Effector memory CD8-positive, alpha-beta T cell (primary cell): ENCODE measurements around the gene CTNND2.
"Not testable (repeated sequence)": the region's sequence is repeated elsewhere in the genome, so short reads cannot be mapped to it uniquely, and the experiment has no call there.

Experiments used
- ATAC-seq: fragments of 150-1000 bp; cut with Tn5 transposase; replicated peaks from 2 replicates; pipeline ENCODE4 v1.10.0; 2021; ENCODE audit warnings: mild to moderate bottlenecking, moderate library complexity
- DNase-seq, 3 experiments: peaks; one replicate each; pipeline ENCODE4 v3.0.0; 2021
- H3K27ac Mint-ChIP-seq, 2 donors: one replicate each; pipeline ENCODE4 v1.8.0; 2022; ENCODE audit warnings: mild to moderate bottlenecking in 2 of 2, mixed read lengths in 2 of 2, moderate library complexity in 2 of 2
- H3K27me3 Mint-ChIP-seq, 2 donors: one replicate each; pipeline ENCODE4 v1.8.0; 2022; ENCODE audit warnings: mixed read lengths in 2 of 2
- H3K36me3 Mint-ChIP-seq: one replicate; pipeline ENCODE4 v1.8.0; 2022; ENCODE audit warnings: mild to moderate bottlenecking, moderate library complexity, mixed read lengths; ENCODE audit not compliant: insufficient read depth
- H3K4me1 Mint-ChIP-seq, 2 donors: one replicate each; pipeline ENCODE4 v1.8.0; 2022; ENCODE audit warnings: low read depth in 2 of 2, mixed read lengths in 2 of 2
- H3K4me3 Mint-ChIP-seq, 2 donors: one replicate each; pipeline ENCODE4 v1.8.0; 2022; ENCODE audit warnings: mild to moderate bottlenecking in 2 of 2, mixed read lengths in 2 of 2, moderate library complexity in 2 of 2
- H3K9me3 Mint-ChIP-seq, 2 donors: one replicate each; pipeline ENCODE4 v1.8.0; 2022; ENCODE audit warnings: mixed read lengths in 2 of 2

The CTNND2 gene

DNA sequence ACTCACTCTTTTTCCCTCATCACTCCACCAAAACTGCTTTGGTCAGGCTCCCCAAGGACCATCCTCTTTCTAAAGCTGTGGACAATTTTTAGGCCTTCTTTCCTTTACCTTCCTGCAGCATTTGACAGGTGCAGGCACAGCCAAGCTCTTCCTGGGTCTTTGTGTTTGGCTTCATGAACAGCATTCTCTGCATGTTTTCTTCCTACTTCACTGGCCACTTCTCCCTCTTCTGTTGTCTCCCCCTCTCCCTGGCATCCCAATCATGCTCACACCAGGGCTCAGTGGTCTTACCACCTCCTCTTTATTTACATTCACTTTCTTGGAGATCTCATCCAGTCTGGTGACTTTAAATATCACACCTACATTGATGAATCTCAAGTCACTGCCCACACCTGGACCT is 51.1 kb downstream of the CTNND2 start:
- ATAC-seq (no peak), DNase-seq (no peak)
- no peak overlapping the region for H3K4me3 Mint-ChIP-seq
- H3K36me3 Mint-ChIP-seq, result no peaks in the 10 kb centered on the region
- no peaks in the 10 kb centered on the region for H3K27me3 Mint-ChIP-seq
- H3K9me3 Mint-ChIP-seq, result peaks cover 5 to 6% of the 10 kb centered on the region in 2 donors
- H3K27ac Mint-ChIP-seq, result no peak overlapping the region
- H3K4me1 Mint-ChIP-seq, result no peaks in the 10 kb centered on the region

DNA sequence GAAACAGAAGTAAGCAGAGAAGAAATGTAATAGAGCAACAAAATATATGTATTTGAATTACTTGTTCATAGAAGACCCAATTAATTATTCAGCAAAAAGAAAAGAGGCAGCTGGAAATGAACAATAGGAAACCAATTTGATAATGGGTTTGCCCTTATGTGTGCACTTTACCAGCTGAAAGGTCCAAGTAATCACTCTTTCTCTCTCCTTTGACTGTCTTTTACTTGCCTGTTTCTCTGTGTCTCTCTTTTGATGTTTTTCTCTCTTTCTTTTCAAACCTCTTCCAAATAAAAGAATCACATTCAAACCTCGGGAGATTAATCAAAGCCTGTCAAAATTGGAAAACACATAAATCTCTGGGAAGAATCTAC is 51.5 kb downstream of the CTNND2 start:
- no peak for ATAC-seq
- Mint-ChIP-seq H3K27me3 (no peaks in the 10 kb centered on the region), H3K4me3 (no peak overlapping the region), H3K9me3 (peaks cover 5 to 6% of the 10 kb centered on the region in 2 donors), H3K4me1 (no peaks in the 10 kb centered on the region), H3K27ac (no peak overlapping the region), H3K36me3 (no peaks in the 10 kb centered on the region)
- DNase-seq, result no peak

DNA sequence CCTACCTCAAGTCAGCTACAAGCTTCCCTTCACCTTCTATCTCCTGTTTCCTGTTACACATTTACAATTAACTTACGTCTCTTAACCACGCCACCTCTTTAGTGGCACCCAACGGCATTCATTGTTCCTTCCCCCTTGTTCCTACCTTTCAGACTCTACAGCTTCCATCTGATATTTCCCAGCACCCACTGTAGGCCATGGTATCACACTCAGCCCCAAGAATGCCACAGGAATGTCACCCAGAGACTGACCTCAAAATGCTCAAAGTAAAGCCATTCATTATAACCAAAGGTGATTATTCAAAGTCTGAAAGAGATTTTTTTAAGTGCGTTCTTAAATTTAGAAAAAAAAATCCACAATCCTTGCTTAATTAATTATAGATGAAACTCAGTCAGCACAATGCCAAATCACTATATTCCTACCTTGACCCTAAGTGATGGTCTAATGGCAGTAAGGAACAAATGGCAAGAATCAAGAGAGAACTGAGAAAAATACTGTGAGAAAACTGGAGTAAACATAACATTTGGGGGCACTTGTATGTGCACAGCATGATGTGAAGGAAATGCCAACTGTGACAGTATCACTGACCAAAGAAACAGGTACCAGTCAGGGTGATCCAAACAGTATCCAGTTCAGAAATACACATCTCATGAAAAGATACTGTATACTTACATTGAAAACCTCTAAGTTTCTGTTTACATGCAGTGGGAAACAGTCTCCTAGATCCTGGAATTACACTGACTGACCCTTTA is 52.1 kb downstream of the CTNND2 start:
- Mint-ChIP-seq H3K4me3 (no peak overlapping the region), H3K36me3 (no peaks in the 10 kb centered on the region), H3K4me1 (no peaks in the 10 kb centered on the region), H3K27ac (no peak overlapping the region), H3K9me3 (peaks cover 5 to 6% of the 10 kb centered on the region in 2 donors), H3K27me3 (no peaks in the 10 kb centered on the region)
- no peak for DNase-seq
- no peak for ATAC-seq

DNA sequence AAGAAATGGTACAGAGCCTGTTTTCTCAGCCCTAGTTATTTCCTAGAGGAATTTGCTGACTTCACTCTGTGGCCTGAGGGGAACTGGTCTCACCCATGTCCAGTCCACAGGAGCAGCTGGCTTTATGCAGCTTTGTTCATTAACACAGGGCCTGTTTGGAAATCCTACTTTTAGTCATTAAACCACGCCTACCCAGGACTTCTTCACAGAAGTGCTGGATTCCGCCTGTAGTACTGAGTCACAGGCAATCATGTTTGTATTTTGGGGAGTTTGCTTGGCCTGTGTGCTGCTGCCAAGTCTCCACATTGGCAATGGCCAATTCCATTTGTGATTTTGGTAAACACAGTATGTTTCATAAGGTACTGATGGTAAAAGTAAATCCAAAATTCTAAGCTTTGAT is 52.8 kb downstream of the CTNND2 start:
- no peaks in the 10 kb centered on the region for H3K4me1 Mint-ChIP-seq
- peaks cover 5 to 6% of the 10 kb centered on the region in 2 donors for H3K9me3 Mint-ChIP-seq
- H3K27me3 Mint-ChIP-seq, result no peaks in the 10 kb centered on the region
- no peak overlapping the region for H3K4me3 Mint-ChIP-seq
- DNase-seq, result no peak
- no peaks in the 10 kb centered on the region for H3K36me3 Mint-ChIP-seq
- ATAC-seq, result no peak
- no peak overlapping the region for H3K27ac Mint-ChIP-seq

DNA sequence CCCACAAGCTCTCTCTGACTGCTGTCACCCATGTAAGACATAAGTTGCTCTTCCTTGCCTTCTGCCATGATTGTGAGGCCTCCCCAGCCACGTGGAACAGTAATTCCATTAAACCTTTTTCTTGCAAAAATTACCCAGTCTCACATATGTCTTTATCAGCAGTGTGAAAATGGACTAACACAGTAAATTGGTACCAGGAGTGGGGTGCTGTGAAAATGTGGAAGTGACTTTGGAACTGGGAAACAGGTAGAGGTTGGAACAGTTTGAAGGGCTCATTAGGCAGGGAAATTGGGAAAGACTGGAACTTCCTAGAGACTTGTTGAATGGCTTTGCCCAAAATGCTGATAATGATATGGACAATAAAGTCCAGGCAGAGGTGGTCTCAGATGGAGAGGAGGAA is 75.7 kb downstream of the CTNND2 start:
- not testable (repeated sequence) for H3K9me3 Mint-ChIP-seq, H3K4me3 Mint-ChIP-seq, DNase-seq, H3K36me3 Mint-ChIP-seq, H3K27ac Mint-ChIP-seq, H3K27me3 Mint-ChIP-seq, H3K4me1 Mint-ChIP-seq, ATAC-seq

DNA sequence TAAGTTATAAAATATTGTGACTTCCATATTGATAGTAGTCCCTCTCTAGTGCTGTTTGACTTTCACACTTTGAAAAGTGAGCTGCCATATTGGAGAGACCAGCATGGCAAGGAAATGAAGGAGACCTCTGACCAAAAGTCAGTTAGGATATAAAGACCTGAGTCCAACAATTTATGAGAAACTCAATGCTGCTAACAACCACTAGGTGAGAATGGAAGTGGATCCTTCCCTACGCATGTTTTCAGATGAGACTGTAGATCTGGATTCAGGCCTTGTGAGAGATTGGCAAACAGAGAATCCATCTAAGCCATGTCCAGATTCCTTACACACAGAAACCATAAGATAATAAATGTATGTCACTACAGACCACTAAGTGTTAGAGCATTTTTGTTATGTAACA is 81.6 kb downstream of the CTNND2 start:
- peaks cover 0 to 3% of the 10 kb centered on the region in 2 donors for H3K9me3 Mint-ChIP-seq
- ATAC-seq, result no peak
- no peaks in the 10 kb centered on the region for H3K36me3 Mint-ChIP-seq
- DNase-seq, result no peak
- H3K27me3 Mint-ChIP-seq, result no peaks in the 10 kb centered on the region
- H3K4me3 Mint-ChIP-seq, result no peak overlapping the region
- H3K27ac Mint-ChIP-seq, result no peak overlapping the region
- no peaks in the 10 kb centered on the region for H3K4me1 Mint-ChIP-seq

DNA sequence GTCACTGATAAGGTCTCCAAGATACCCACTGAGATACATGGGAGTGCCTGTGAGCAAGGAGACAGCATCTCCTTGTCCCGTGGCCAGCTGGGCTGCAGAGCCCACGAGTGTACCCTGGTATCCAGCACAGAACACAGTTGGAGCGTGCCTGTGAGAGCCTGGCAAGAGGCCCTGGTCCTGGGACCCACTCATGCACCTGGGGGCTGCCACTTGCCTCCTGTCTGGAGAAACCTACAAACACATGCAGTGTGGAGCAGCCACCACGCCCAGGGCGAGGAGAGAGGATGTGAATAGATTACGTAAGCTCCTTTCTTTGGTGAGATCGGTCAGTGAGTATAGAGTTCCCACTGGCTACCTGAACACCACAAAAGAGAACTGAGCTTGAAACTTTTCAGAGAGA is 88.3 kb downstream of the CTNND2 start:
- no peaks in the 10 kb centered on the region for H3K4me1 Mint-ChIP-seq
- no peak for DNase-seq
- no peak for ATAC-seq
- peaks cover 0 to 6% of the 10 kb centered on the region in 2 donors for H3K9me3 Mint-ChIP-seq
- no peak overlapping the region for H3K4me3 Mint-ChIP-seq
- H3K27me3 Mint-ChIP-seq, result no peaks in the 10 kb centered on the region
- no peak overlapping the region for H3K27ac Mint-ChIP-seq
- H3K36me3 Mint-ChIP-seq, result no peaks in the 10 kb centered on the region

DNA sequence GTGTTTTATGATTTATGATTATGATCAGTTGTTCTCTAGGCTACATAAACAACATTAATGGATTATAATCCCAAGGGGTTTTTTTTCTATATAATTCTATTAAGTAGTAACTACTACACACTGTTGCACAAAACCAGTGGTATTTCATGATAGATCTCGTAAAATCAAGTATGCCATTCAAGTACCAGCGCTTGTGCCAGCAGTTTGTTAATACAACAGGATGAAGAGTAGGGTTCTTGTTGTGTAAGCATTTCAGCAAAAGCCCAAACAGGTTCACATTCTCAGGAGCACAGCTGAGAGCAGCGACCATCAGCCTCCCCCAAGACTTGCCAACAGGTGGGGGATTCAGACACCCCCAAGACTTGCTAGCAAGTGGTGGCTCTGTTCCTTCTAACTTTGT is 88.8 kb downstream of the CTNND2 start:
- Mint-ChIP-seq H3K4me3 (no peak overlapping the region), H3K9me3 (peaks cover 0 to 6% of the 10 kb centered on the region in 2 donors), H3K27ac (no peak overlapping the region), H3K4me1 (no peaks in the 10 kb centered on the region), H3K27me3 (no peaks in the 10 kb centered on the region), H3K36me3 (no peaks in the 10 kb centered on the region)
- ATAC-seq (no peak), DNase-seq (no peak)

DNA sequence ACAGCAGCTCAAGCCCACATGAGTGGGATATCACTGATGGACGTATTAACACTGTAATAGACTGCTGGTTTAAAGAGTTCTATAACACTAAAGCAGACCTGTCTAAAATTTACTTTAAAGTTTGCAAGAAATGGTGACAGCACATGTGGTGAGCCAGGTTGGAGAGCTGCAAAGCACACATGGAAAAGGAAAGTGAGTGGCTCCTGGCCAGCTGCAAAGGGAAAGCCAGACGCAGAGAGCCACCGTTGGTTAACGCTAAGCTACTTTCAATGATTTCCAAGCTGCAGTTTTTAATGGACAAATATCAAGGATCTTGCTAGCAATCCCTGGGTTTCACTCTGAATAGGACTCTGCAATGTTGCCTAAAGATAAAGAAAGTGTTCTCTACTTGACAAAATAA is 89.9 kb downstream of the CTNND2 start:
- H3K9me3 Mint-ChIP-seq, result peaks cover 0 to 9% of the 10 kb centered on the region in 2 donors
- H3K36me3 Mint-ChIP-seq, result no peaks in the 10 kb centered on the region
- ATAC-seq, result no peak
- H3K27ac Mint-ChIP-seq, result no peak overlapping the region
- no peaks in the 10 kb centered on the region for H3K4me1 Mint-ChIP-seq
- H3K4me3 Mint-ChIP-seq, result no peak overlapping the region
- no peaks in the 10 kb centered on the region for H3K27me3 Mint-ChIP-seq
- no peak for DNase-seq

DNA sequence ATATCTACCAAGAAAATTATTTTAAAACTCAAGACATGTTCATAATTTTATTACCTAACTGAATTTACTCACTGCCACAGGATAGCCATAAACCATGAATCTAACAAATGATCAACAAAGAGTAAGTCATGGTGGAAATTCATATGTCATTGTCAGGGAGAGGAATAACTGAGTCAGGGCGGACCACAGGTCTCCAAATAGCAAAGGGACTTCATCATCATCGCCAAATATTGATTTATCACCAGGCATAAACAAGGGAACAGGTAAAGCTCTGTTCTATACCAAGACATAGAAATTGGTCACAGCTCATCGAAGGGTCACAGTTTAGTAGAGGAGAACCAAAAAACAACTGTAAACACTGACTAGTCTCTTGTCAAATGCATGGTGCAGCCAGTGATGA is 94.8 kb downstream of the CTNND2 start:
- Mint-ChIP-seq H3K4me3 (no peak overlapping the region), H3K4me1 (no peaks in the 10 kb centered on the region), H3K36me3 (no peaks in the 10 kb centered on the region), H3K27me3 (no peaks in the 10 kb centered on the region), H3K9me3 (peaks cover 0 to 6% of the 10 kb centered on the region in 2 donors), H3K27ac (no peak overlapping the region)
- ATAC-seq (no peak), DNase-seq (no peak)

DNA sequence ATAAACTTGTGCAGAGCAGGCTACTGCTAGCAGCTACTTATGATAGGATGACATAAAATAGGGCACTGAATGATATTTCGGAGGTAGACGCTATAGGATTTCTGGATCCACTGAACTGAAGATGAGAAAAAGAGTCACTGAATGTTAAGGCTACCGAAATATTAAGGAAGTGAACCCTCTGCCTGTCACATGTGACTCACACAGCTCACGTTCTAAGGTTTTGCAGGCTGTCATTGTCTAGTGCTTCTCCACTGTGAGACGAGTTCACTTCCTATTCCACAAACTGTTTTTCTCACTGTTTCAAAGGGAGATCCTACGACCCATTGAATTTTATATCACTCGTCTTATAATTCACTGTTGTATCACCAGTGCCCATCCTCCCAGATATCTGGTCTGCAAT is 100.8 kb downstream of the CTNND2 start:
- no peak overlapping the region for H3K27ac Mint-ChIP-seq
- no peaks in the 10 kb centered on the region for H3K4me1 Mint-ChIP-seq
- peaks cover 0 to 3% of the 10 kb centered on the region in 2 donors for H3K9me3 Mint-ChIP-seq
- no peaks in the 10 kb centered on the region for H3K36me3 Mint-ChIP-seq
- DNase-seq, result no peak
- no peaks in the 10 kb centered on the region for H3K27me3 Mint-ChIP-seq
- ATAC-seq, result no peak
- H3K4me3 Mint-ChIP-seq, result no peak overlapping the region

DNA sequence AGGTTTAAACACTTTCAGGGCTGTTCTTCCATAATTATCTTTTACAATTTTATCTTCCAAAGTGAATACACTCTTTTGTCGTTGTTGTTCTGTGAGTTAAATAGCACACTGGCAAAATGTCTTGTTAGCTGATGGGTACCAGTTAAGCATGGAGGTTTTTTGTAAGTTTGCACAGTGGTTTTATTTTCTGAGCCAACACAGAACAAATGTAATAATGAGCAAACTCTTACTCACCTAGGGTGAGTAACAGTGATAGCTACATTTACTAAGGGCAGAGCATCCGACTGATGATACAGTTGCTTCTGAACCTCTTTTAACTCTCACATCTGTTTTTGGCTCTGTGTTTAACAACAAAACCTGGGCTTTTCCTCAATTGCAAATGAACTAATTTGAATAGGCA is 103.2 kb downstream of the CTNND2 start:
- H3K9me3 Mint-ChIP-seq, result peaks cover 0 to 1% of the 10 kb centered on the region in 2 donors
- H3K27me3 Mint-ChIP-seq, result no peaks in the 10 kb centered on the region
- no peaks in the 10 kb centered on the region for H3K4me1 Mint-ChIP-seq
- no peak overlapping the region for H3K4me3 Mint-ChIP-seq
- no peaks in the 10 kb centered on the region for H3K36me3 Mint-ChIP-seq
- no peak for ATAC-seq
- no peak for DNase-seq
- H3K27ac Mint-ChIP-seq, result no peak overlapping the region

DNA sequence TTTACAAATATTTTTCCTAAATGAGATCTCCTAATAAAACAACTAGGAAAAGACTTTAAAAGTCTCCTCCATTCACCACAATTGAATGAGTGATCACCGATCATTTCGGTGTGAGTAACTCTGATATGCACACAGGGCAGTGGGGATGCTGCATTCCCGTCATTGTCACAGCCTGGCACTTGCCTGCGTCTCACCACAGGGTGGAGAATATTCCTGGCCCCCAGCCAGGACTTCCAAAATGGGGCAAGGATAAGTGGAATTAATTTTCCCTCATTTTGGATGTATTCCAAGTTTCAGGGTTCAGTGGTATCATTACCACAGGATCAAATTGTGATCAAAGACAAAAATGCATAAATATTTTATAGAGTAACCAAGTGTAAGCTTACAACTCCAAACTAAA is 107.1 kb downstream of the CTNND2 start:
- H3K27ac Mint-ChIP-seq, result no peak overlapping the region
- H3K27me3 Mint-ChIP-seq, result no peaks in the 10 kb centered on the region
- H3K36me3 Mint-ChIP-seq, result no peaks in the 10 kb centered on the region
- peaks cover 0 to 7% of the 10 kb centered on the region in 2 donors for H3K9me3 Mint-ChIP-seq
- no peak overlapping the region for H3K4me3 Mint-ChIP-seq
- no peak for ATAC-seq
- no peak for DNase-seq
- H3K4me1 Mint-ChIP-seq, result no peaks in the 10 kb centered on the region

DNA sequence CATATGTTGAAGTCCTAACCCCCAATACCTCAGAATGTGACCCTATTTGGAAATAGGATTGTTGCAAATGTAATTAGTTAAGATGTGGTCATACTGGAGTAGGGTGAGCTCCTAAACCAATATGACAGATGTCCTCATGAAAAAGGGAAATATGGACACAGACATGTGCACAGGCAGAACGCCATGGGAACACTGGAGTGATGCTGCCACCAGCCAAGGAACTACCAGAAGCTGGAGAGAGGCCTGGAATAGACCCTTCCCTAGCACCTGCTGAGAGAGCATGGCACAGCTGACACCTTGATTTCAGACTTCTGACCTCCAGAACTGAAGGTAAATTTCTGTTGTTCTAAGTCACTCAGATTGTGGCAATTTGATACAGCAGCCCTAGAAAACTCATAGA is 110.8 kb downstream of the CTNND2 start:
- no peak for ATAC-seq
- Mint-ChIP-seq H3K27ac (no peak overlapping the region), H3K4me1 (no peaks in the 10 kb centered on the region), H3K9me3 (peaks cover 9% of the 10 kb centered on the region in 2 donors), H3K36me3 (no peaks in the 10 kb centered on the region), H3K4me3 (no peak overlapping the region), H3K27me3 (no peaks in the 10 kb centered on the region)
- no peak for DNase-seq

DNA sequence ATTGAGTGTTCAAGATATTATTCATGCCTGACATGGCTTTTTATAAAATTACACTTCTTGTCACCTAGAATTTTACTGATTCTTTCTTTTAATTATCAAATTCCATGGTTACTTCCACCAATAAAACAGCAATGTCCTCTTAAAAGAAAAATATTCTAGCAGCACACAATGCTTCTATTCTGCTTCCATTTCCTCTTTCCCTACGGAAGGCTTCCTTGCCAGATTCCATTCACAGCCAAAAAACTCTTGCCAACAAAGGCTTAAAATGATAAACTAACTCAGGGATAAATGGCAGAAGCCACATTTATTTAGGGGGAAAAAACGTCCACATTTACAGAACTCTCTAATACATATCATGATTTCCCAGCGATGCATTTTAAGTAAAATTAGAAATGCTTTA is 111.6 kb downstream of the CTNND2 start:
- H3K36me3 Mint-ChIP-seq, result no peaks in the 10 kb centered on the region
- H3K4me1 Mint-ChIP-seq, result no peaks in the 10 kb centered on the region
- no peak overlapping the region for H3K27ac Mint-ChIP-seq
- DNase-seq, result no peak
- no peak for ATAC-seq
- H3K4me3 Mint-ChIP-seq, result no peak overlapping the region
- peaks cover 9% of the 10 kb centered on the region in 2 donors for H3K9me3 Mint-ChIP-seq
- H3K27me3 Mint-ChIP-seq, result no peaks in the 10 kb centered on the region
